ENCODE measurements around the gene CD4.

The CD4 gene

DNA sequence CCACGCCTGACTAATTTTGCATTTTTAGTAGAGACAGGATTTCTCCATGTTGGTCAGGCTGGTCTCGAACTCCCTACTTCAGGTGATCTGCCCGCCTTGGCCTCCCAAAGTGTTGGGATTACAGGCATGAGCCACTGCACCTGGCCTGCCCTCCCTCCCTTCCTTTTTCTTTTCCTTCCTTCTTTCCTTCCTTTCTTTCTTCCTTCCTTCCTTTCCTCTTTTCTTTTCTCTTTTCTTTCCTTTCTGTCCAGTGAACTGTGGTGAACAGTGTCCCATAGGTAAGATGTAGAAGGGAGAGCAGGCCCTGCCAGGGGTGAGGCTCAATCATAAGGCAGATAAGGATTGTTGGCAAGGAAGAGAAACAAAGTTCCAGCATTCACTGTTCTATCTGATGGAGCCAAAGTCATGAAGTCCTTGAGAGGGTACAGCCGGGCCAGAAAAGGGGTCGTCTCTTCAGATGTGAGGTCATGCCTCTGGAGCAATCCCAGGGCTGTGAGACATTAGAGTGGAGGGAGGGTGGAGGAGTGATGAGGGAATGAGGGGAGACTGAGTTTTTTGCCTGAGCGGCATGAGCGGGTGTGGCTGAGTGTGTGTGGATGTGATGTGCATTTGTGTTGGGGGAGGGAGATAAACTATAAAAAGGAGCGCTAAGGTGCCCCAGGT, 32.2 kb upstream of the CD4 start:
- H3K27ac ChIP-seq = no peak overlapping the region
- DNase-seq (ENCODE audit: low spot score) = no peak
- H3K4me3 ChIP-seq = no peak overlapping the region
- TF ChIP-seq, protein P1, sequence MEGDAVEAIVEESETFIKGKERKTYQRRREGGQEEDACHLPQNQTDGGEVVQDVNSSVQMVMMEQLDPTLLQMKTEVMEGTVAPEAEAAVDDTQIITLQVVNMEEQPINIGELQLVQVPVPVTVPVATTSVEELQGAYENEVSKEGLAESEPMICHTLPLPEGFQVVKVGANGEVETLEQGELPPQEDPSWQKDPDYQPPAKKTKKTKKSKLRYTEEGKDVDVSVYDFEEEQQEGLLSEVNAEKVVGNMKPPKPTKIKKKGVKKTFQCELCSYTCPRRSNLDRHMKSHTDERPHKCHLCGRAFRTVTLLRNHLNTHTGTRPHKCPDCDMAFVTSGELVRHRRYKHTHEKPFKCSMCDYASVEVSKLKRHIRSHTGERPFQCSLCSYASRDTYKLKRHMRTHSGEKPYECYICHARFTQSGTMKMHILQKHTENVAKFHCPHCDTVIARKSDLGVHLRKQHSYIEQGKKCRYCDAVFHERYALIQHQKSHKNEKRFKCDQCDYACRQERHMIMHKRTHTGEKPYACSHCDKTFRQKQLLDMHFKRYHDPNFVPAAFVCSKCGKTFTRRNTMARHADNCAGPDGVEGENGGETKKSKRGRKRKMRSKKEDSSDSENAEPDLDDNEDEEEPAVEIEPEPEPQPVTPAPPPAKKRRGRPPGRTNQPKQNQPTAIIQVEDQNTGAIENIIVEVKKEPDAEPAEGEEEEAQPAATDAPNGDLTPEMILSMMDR (IDR thresholded peaks at IDR 0.05) = no peak

DNA sequence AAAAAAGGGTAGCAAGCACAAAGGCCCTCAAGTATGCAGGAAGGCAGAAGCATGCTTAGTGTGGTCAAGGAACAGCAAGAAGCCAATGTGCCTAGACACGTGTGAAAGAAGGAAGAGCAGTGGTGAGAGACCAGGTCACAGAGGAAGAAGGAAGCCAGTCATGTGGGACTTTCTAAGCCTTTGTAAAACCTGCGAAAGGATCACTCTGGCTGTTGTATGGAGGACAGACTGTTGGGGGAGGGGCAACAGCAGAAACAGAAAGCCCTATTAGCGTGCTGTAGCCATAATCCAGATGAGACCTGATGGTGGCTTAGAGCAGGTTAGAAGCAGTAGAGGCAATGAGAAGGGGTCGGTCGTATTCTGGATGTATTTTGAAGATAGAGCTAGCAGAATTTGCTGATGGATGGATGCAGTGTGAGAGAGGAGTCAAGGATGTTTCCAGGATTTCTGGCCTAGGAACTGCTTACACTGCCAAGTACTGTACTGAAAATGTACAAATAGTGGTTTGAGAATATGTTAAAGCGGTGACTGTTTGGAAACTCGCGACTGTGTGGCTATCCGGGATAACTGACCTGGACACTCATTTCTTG, 30.7 kb upstream of the CD4 start:
- TF ChIP-seq, protein P1 (IDR thresholded peaks at IDR 0.05) = no peak
- H3K4me3 ChIP-seq = no peak overlapping the region
- no peak for DNase-seq (ENCODE audit: low spot score)
- no peak overlapping the region for H3K27ac ChIP-seq

DNA sequence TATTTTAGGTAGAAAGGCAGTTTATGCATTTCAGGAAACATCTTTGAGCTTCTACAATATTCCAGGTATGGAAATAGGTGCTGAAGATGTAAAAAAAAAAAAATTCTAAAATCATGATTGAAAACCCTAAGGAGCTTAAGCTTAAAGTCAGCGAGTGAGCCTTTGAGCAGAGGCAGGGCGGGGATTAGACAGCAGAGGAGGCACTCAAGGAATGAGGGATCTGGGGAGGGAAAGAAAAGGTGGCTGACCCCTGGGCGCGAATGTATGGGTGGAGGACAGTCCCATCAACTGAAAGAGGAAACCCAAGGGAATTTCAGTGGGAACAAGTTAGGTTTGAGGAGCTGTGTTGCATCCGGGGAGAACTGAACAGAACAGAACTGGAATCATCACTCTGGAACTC, 29.6 kb upstream of the CD4 start:
- DNase-seq (ENCODE audit: low spot score) = no peak
- Histone ChIP-seq H3K27ac (no peak overlapping the region), H3K4me3 (no peak overlapping the region)
- TF ChIP-seq, protein P1 (IDR thresholded peaks at IDR 0.05) = no peak

DNA sequence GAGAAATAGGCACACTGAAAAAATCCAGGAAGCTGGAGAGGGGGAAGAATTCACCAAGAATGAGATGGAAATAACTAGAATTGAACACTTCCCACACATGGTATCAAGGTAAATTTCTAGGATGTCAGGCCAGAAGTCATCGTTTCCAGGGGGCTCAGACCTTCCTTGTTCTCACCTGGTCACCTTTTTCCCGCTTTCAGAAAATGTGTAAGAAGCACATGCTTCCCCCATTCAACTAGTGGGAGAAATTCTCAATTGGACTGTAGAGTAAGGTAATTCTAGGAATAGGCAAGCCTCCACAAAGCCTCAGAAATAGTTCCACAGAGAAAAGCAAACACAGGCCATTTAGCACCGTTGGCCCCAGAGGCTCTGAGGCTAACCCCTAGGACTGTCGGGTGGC, 25.9 kb upstream of the CD4 start:
- no peak for DNase-seq (ENCODE audit: low spot score)
- TF ChIP-seq, protein P1 (IDR thresholded peaks at IDR 0.05) = no peak
- H3K27ac ChIP-seq = peak overlapping the region; percentile 82 to 100
- peak overlapping the region; percentile 96 for H3K4me3 ChIP-seq

DNA sequence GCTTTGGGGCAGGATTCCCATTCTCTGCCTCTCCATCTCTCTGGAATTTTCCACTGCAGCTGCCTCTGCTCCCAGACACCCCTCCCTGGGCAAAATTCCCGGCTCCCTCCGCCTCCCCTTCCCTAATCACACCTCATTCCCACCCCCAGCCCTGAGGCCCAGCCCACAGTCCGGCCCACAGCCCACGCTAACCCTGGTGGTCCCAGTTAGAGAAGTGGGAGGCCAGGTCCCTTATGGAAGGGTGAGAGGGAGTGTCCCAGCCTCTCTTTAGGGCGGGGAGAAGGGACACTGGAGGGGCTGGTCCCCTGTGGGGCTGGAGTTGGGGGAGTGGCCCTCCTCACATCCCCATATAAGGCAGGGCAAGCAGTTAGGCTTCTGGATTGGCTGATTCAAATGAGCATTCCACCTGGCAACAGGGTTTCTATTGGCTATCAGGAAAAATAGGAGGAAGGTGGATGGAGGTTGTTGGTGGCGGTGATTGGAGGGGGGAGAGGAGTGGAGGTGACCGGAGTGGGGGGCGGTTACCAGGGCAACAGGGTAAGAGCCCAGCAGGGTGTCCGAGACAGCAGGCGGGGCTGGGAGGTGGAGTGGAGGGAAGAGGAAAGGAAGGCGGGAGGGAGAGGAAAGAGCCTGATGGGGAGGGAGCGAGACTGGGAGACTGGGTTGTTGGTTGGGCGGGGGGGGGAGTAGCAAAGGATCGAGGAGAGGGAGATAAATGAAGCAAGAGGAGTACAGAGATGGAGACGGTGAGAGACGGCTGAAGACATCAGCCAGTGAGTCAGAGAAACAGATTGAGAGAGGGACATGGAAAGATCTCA, 25.1 kb upstream of the CD4 start:
- Histone ChIP-seq H3K4me3 (peak overlapping the region; percentile 96), H3K27ac (peak overlapping the region; percentile 82 to 100)
- DNase-seq (ENCODE audit: low spot score) = peak; percentile 98
- TF ChIP-seq, protein P1 (IDR thresholded peaks at IDR 0.05) = no peak

DNA sequence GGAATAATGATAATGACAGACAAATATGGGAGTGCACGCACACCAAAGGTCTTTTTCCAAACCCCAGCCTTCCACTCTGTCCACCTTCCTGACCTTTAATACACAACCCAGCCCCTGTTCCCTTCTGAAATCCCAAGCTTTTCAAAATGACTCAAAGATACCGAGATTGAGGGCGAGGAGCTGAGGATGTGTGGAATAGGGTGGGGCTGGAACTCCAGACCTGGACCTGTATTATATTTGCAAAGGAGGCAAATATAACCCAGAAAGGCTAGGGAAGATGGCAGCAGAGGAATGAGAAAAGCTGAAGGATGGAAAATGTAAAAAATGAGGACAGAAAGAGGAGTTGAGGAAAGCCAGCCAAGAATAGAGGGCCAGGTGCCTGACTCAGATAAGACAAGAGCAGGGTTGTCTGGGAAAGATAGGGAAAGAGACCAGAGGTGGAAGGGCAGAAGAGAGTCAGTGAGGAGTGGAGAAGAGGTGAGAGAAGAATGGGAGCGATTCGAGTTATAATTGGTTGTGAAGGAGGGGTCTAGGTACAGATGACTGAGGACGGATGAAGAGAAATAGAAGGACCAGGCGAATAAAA, 24.2 kb upstream of the CD4 start:
- TF ChIP-seq, protein P1 (IDR thresholded peaks at IDR 0.05) = no peak
- Histone ChIP-seq H3K27ac (peak overlapping the region; percentile 82 to 100), H3K4me3 (peak overlapping the region; percentile 96)
- no peak for DNase-seq (ENCODE audit: low spot score)
